BLaER1 (cell line): ENCODE data around the gene NTM.

Source experiments
- H3K27ac ChIP-seq: shearing (Covaris generic); formaldehyde crosslinking; 2 replicates; pipeline ENCODE4 v1.8.1; 2022
- H3K27me3 ChIP-seq: shearing (Covaris generic); formaldehyde crosslinking; 2 replicates; pipeline ENCODE4 v1.8.1; 2022
- H3K36me3 ChIP-seq: shearing (Covaris generic); formaldehyde crosslinking; 2 replicates; pipeline ENCODE4 v1.8.1; 2022
- H3K4me1 ChIP-seq: shearing (Covaris generic); formaldehyde crosslinking; 2 replicates; pipeline ENCODE4 v1.8.1; 2022
- H3K4me2 ChIP-seq: shearing (Covaris generic); formaldehyde crosslinking; 2 replicates; pipeline ENCODE4 v1.8.1; 2022
- H3K4me3 ChIP-seq: shearing (Covaris generic); formaldehyde crosslinking; 2 replicates; pipeline ENCODE4 v1.8.1; 2022
- H3K9ac ChIP-seq: shearing (Covaris generic); formaldehyde crosslinking; 2 replicates; pipeline ENCODE4 v1.8.1; 2022
- H3K9me3 ChIP-seq: shearing (Covaris generic); formaldehyde crosslinking; 2 replicates; pipeline ENCODE4 v1.8.1; 2022
- H4K20me1 ChIP-seq: shearing (Covaris generic); formaldehyde crosslinking; 2 replicates; pipeline ENCODE4 v1.8.1; 2022
- Cebpa-rat ChIP-seq: shearing (Covaris generic); IDR thresholded peaks from 2 replicates; pipeline ENCODE4 v1.8.1; 2022

Gene NTM

DNA sequence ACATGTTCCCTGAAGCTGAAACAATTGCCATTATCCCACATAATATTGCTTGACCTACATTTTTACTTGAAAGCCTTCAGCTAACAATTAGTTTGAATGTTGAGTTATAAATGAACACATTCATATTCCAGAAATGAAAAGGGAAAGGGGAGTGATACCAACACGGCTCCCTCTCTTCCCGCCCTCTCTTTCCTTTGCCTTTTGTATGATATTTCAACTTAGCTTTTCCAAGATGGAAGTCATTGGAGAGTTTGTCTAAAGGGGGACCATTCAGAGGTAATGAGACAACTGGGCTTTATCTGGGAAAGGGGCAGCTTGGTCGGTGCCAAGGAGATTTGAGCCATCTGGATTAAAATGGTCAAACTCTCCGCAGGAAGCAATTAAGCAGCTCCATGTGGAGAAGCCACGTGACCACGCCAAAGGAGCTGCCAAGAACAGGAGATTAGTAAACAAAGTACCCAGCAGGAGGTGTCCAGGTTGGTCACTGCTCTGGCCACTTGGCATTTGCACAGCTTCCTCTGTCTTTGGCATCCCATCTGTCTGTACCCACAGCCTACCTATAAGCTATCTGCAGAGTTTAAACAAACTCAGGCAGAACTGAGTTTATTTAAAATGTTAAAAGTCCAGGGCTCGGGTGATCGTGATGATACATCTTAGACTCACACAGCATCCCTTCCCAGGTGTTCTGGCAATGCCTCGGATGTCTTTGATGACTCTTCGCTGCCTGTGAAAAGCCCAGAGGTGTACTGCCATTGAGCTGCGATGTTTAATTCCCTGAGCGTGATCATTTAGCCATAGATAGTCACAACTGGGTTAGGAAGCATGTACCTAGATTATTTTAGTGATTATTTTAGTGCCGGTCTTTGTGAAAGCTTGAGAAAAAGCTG lies 735.9 kb downstream of the NTM start:
- Histone ChIP-seq H3K36me3 (no peaks in the 10 kb centered on the region), H3K4me1 (no peaks in the 10 kb centered on the region), H3K4me2 (no peak overlapping the region), H3K27me3 (no peaks in the 10 kb centered on the region), H4K20me1 (no peaks in the 10 kb centered on the region), H3K27ac (no peak overlapping the region), H3K9ac (no peak overlapping the region), H3K4me3 (no peak overlapping the region), H3K9me3 (no peaks in the 10 kb centered on the region)
- no peak for TF ChIP-seq Cebpa-rat

GRCh38 chr11:132111316-132111715 lies 740.9 kb downstream of the NTM start:
- Histone ChIP-seq H3K9me3 (no peaks in the 10 kb centered on the region), H3K36me3 (no peaks in the 10 kb centered on the region), H3K9ac (no peak overlapping the region), H3K27ac (no peak overlapping the region), H3K4me1 (no peaks in the 10 kb centered on the region), H3K4me2 (no peak overlapping the region), H3K27me3 (no peaks in the 10 kb centered on the region), H3K4me3 (no peak overlapping the region), H4K20me1 (no peaks in the 10 kb centered on the region)
- TF ChIP-seq Cebpa-rat = no peak

GRCh38 chr11:132111838-132112237 lies 741.4 kb downstream of the NTM start:
- no peaks in the 10 kb centered on the region for H3K27me3 ChIP-seq
- no peaks in the 10 kb centered on the region for H3K36me3 ChIP-seq
- H3K9ac ChIP-seq = no peak overlapping the region
- no peak for TF ChIP-seq Cebpa-rat
- no peaks in the 10 kb centered on the region for H3K4me1 ChIP-seq
- no peak overlapping the region for H3K4me3 ChIP-seq
- no peaks in the 10 kb centered on the region for H3K9me3 ChIP-seq
- H3K27ac ChIP-seq = no peak overlapping the region
- H3K4me2 ChIP-seq = no peak overlapping the region
- no peaks in the 10 kb centered on the region for H4K20me1 ChIP-seq

GRCh38 chr11:132112846-132113245 lies 742.4 kb downstream of the NTM start:
- no peaks in the 10 kb centered on the region for H3K36me3 ChIP-seq
- no peak overlapping the region for H3K9ac ChIP-seq
- H3K4me1 ChIP-seq = no peaks in the 10 kb centered on the region
- H3K4me3 ChIP-seq = no peak overlapping the region
- H3K9me3 ChIP-seq = no peaks in the 10 kb centered on the region
- H3K27ac ChIP-seq = no peak overlapping the region
- no peaks in the 10 kb centered on the region for H3K27me3 ChIP-seq
- no peaks in the 10 kb centered on the region for H4K20me1 ChIP-seq
- H3K4me2 ChIP-seq = no peak overlapping the region
- TF ChIP-seq Cebpa-rat = no peak

DNA sequence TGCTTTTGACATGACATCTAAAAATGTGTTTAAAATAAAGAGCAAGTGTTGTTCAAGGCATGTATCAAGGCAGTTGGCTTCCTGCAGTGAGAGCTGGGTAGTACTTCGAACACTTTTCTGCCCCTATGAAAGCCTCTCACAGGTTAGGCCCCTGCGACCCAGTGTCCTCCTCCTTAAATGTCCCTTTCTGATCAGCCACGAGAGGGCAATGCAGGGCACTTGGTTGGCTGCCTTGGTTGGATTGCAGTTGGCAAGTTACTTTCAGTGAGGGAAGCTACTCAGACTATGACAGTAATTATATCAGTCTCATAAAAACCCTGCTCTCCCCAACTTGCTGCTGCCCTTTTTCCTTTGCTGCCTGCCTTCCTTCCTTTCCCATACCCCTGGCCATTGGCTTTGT lies 743.8 kb downstream of the NTM start:
- Histone ChIP-seq H3K27ac (no peak overlapping the region), H3K27me3 (no peaks in the 10 kb centered on the region), H3K4me2 (no peak overlapping the region), H4K20me1 (no peaks in the 10 kb centered on the region), H3K4me3 (no peak overlapping the region), H3K36me3 (no peaks in the 10 kb centered on the region), H3K4me1 (no peaks in the 10 kb centered on the region), H3K9me3 (no peaks in the 10 kb centered on the region), H3K9ac (no peak overlapping the region)
- no peak for TF ChIP-seq Cebpa-rat

GRCh38 chr11:132114743-132115142 lies 744.3 kb downstream of the NTM start:
- H3K4me2 ChIP-seq = no peak overlapping the region
- no peaks in the 10 kb centered on the region for H3K4me1 ChIP-seq
- H3K9me3 ChIP-seq = no peaks in the 10 kb centered on the region
- H3K27me3 ChIP-seq = no peaks in the 10 kb centered on the region
- TF ChIP-seq Cebpa-rat = no peak
- H3K9ac ChIP-seq = no peak overlapping the region
- no peaks in the 10 kb centered on the region for H4K20me1 ChIP-seq
- no peaks in the 10 kb centered on the region for H3K36me3 ChIP-seq
- no peak overlapping the region for H3K4me3 ChIP-seq
- no peak overlapping the region for H3K27ac ChIP-seq

DNA sequence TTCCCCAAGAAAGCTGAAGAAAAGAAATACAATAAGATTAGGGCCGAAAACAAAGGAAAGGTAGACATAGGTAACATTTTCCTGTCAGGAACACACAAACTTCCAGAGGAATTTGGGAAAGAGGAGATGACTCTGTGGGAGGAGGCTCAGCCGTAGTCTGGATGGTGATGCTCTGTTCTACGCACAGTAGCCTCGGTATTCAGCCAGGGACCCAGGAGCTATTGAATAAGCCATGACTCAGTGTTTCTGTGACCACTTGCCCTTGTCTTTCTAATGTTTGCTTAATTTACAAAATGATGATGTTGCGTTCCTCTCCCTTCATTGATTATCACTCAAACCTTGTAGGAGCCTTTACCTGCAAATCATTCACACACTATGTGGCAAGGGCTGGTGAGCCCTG lies 745.0 kb downstream of the NTM start:
- Histone ChIP-seq H3K27me3 (no peaks in the 10 kb centered on the region), H4K20me1 (no peaks in the 10 kb centered on the region), H3K4me1 (no peaks in the 10 kb centered on the region), H3K9me3 (no peaks in the 10 kb centered on the region), H3K36me3 (no peaks in the 10 kb centered on the region), H3K4me3 (no peak overlapping the region), H3K4me2 (no peak overlapping the region), H3K9ac (no peak overlapping the region), H3K27ac (no peak overlapping the region)
- no peak for TF ChIP-seq Cebpa-rat

GRCh38 chr11:132116516-132116915 lies 746.1 kb downstream of the NTM start:
- H3K36me3 ChIP-seq = no peaks in the 10 kb centered on the region
- H3K27me3 ChIP-seq = no peaks in the 10 kb centered on the region
- H3K9ac ChIP-seq = no peak overlapping the region
- no peak overlapping the region for H3K27ac ChIP-seq
- H3K9me3 ChIP-seq = no peaks in the 10 kb centered on the region
- TF ChIP-seq Cebpa-rat = no peak
- no peaks in the 10 kb centered on the region for H3K4me1 ChIP-seq
- H4K20me1 ChIP-seq = no peaks in the 10 kb centered on the region
- H3K4me2 ChIP-seq = no peak overlapping the region
- H3K4me3 ChIP-seq = no peak overlapping the region

- Histone ChIP-seq H3K4me1 (no peaks in the 10 kb centered on the region), H3K4me2 (no peak overlapping the region), H3K4me3 (no peak overlapping the region), H3K27me3 (no peaks in the 10 kb centered on the region), H3K9ac (no peak overlapping the region), H3K36me3 (no peaks in the 10 kb centered on the region), H4K20me1 (no peaks in the 10 kb centered on the region), H3K9me3 (no peaks in the 10 kb centered on the region), H3K27ac (no peak overlapping the region)
- no peak for TF ChIP-seq Cebpa-rat
Measured at GRCh38 chr11:132118661-132119060, 748.2 kb downstream of the NTM start.

GRCh38 chr11:132119573-132119972 lies 749.2 kb downstream of the NTM start:
- Histone ChIP-seq H3K9ac (no peak overlapping the region), H3K27me3 (no peaks in the 10 kb centered on the region), H3K4me1 (no peaks in the 10 kb centered on the region), H3K9me3 (no peaks in the 10 kb centered on the region), H3K27ac (no peak overlapping the region), H3K4me2 (no peak overlapping the region), H3K4me3 (no peak overlapping the region), H4K20me1 (no peaks in the 10 kb centered on the region), H3K36me3 (no peaks in the 10 kb centered on the region)
- TF ChIP-seq Cebpa-rat = no peak
